Nephron progenitor cell (in vitro differentiated cells): Measurements from ENCODE around the gene SPON1.

Source experiments
- DNase-seq: peaks from one replicate; pipeline ENCODE4 v3.0.0; 2021
- H3K27ac Mint-ChIP-seq: 2 replicates; pipeline ENCODE4 v1.8.0; 2021; ENCODE audit warnings: mild to moderate bottlenecking, moderate library complexity, mixed read lengths
- H3K27me3 Mint-ChIP-seq: 2 replicates; pipeline ENCODE4 v1.8.0; 2021; ENCODE audit warnings: mild to moderate bottlenecking, low read depth, mixed read lengths; ENCODE audit not compliant: poor library complexity
- H3K36me3 Mint-ChIP-seq: 2 replicates; pipeline ENCODE4 v1.8.0; 2021; ENCODE audit warnings: low read depth, mixed read lengths
- H3K4me1 Mint-ChIP-seq: 2 replicates; pipeline ENCODE4 v1.8.0; 2021; ENCODE audit warnings: mixed read lengths
- H3K4me3 Mint-ChIP-seq: 2 replicates; pipeline ENCODE4 v1.8.0; 2021; ENCODE audit warnings: mild to moderate bottlenecking, moderate library complexity, mixed read lengths
- H3K9me3 Mint-ChIP-seq: 2 replicates; pipeline ENCODE4 v1.8.0; 2021; ENCODE audit warnings: mild to moderate bottlenecking, moderate library complexity, mixed read lengths
- TF ChIP-seq, protein P1 (sequence below): fragments of 200-600 bp; sonication (generic); IDR thresholded peaks from 2 replicates; pipeline ENCODE4 v1.5.0; 2021; ENCODE audit warnings: antibody characterized with exemption

SPON1 gene

DNA sequence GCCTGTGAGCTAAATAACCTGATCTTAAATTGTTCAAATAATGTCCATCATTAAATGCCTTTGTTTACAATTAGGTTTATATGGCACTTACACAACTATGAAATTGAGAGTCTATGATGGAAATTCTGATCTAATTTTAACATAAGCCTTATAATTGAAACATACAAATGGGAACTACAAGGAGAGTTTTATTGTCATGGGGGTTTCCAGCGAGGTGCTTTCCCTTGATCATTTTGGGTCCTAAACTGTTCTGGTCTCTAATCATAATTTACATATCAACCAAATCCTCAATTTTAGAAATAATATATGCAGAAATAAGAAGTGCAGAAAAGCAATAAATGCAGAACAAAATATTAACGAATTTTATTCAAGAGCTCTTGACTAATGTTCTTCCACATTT is 351.6 kb downstream of the SPON1 start:
- H3K4me3 Mint-ChIP-seq: no peak overlapping the region
- no peaks in the 10 kb centered on the region for H3K9me3 Mint-ChIP-seq
- DNase-seq: no peak
- no peaks in the 10 kb centered on the region for H3K36me3 Mint-ChIP-seq
- H3K27ac Mint-ChIP-seq: no peak overlapping the region
- TF ChIP-seq, protein P1, sequence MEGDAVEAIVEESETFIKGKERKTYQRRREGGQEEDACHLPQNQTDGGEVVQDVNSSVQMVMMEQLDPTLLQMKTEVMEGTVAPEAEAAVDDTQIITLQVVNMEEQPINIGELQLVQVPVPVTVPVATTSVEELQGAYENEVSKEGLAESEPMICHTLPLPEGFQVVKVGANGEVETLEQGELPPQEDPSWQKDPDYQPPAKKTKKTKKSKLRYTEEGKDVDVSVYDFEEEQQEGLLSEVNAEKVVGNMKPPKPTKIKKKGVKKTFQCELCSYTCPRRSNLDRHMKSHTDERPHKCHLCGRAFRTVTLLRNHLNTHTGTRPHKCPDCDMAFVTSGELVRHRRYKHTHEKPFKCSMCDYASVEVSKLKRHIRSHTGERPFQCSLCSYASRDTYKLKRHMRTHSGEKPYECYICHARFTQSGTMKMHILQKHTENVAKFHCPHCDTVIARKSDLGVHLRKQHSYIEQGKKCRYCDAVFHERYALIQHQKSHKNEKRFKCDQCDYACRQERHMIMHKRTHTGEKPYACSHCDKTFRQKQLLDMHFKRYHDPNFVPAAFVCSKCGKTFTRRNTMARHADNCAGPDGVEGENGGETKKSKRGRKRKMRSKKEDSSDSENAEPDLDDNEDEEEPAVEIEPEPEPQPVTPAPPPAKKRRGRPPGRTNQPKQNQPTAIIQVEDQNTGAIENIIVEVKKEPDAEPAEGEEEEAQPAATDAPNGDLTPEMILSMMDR: no peak
- peaks cover 5% of the 10 kb centered on the region for H3K4me1 Mint-ChIP-seq
- H3K27me3 Mint-ChIP-seq: no peaks in the 10 kb centered on the region

DNA sequence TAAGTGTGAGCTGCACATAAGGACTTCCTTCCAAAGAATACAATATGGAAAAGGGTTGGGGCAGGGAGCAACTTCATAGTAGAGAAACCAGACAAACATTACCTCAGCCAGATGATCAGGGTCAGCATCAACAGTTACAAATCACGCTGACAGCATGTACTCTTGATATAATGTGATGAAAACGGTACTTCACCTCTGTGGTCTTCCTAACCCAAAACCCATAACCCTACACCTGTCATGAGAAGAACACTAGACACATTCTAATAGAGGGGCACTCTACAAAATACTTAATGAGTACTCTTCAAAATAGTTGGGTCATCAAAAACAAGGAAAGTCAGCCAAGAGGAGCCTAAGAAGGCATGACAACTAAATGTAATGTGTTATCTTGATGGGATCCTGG is 352.6 kb downstream of the SPON1 start:
- Mint-ChIP-seq H3K4me3 (no peak overlapping the region), H3K4me1 (peaks cover 5% of the 10 kb centered on the region), H3K27me3 (no peaks in the 10 kb centered on the region), H3K9me3 (no peaks in the 10 kb centered on the region), H3K36me3 (no peaks in the 10 kb centered on the region), H3K27ac (no peak overlapping the region)
- TF ChIP-seq, protein P1: no peak
- no peak for DNase-seq
